NCI-H2107 (cell line): Measurements from ENCODE around the gene TTYH2.

Source experiments
- DNase-seq: peaks from one replicate; lab custom pipeline; 2025; lab: John Stamatoyannopoulos, UW

TTYH2 gene

DNA sequence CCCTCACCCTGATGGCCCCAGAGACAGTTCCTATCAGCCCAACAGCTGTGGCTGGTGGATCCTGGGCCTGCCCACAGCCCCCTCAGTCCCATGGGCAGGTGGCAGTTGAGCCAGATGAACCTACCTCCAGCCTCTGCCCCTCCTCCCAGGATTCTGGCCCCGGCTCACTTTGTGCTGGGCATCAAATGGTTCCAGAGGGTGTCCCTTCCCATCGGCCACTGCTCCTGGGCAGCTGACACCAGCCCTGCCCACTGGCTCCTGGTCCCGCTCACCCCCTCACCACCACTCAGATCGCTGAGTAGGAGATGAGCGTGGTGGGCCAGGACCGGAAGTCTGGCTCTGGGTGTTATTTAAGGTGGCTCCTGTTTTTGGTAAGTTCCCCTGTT is 2.0 kb downstream of the TTYH2 start:
- no peak for DNase-seq

DNA sequence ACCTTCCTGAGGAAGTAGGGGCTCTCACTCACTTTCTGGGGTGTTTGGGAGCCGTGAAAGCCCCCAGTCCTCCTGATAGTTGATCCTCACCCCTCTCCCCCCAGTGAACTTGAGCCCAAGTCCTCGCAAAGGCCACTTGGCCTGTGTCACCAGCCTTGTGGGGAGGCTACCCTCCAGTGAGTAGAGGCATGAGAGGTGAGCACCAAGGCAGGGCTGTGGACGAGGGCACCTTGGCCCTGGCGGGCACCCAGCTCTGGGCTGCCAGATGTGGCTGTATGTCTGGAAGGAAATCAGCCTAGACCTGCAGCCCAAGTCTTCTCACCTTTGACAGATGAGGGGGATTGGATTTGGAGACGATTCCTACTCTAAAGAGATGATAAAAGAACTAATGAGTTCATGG is 3.1 kb downstream of the TTYH2 start:
- DNase-seq = no peak

DNA sequence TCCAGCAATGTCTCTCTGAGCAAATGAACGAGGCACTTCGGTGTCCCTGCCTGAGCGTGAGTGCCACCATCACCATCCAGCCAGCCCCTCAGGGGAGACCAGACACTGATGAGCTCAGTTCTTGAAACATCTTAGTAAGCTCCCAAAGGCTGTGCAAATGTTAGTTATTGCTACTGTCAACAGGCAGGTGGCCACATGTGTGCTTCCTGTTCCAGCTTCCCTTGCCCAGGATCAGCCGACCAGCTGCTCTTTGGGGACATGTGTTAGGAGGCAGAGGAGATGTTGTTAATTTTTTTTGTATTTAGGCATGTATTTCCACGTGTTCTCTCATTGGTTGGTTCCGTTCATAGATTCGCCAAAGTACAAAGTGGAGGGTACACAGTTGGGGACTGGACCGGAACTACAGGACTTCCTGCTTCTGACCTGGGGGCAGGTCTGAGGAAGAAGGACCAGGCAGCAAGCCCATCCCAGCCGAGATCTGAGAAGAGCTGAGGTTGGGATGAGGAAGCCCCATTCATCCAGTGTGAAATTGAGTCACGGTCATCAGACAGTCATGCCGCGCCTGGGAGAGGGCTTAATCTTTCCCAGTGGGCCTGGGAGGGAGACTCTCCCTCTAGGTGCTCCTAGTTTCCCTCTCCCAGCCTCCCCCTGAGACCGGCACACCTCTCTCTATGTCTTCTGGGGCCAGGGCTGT is 3.8 kb downstream of the TTYH2 start:
- DNase-seq = no peak

DNA sequence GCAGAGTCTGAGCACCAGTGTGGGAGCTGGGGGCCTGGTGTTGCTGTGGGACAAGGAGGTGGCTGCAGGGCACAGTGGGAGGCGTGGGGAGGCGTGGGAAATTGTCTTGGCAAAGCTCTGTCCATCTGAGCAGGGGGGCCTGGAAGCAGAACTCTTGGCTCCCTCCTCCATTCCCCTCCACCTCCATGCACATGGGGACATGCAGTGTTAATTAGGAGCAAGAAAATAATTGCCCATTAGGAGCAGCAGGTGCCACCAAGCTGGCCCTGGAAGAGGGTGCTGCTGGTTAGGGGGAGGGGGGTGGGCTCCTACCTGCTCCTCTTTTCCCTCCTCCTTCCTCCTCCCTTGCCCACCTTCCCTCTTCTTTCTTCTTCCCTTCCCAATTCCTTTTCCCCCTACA is 4.5 kb downstream of the TTYH2 start:
- no peak for DNase-seq

DNA sequence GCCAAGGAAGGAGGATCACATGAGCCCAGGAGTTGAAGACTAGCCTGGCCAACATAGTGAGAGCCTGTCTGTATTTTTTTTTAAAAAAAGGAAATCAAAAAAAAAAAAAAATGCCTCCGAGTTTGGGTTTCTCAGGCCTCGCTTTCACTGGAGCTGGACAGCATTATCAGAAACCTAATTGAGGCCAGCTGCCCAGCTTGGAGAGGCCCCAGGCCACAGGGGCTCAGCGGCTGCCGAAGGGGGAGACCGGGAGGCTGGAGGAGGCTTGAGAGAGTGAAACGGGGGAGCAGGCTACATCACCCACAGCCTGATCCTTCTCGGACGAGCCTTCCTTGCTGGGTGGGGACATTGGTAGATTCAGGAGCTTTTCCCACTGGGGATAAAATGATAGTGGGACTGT is 5.1 kb downstream of the TTYH2 start:
- no peak for DNase-seq

DNA sequence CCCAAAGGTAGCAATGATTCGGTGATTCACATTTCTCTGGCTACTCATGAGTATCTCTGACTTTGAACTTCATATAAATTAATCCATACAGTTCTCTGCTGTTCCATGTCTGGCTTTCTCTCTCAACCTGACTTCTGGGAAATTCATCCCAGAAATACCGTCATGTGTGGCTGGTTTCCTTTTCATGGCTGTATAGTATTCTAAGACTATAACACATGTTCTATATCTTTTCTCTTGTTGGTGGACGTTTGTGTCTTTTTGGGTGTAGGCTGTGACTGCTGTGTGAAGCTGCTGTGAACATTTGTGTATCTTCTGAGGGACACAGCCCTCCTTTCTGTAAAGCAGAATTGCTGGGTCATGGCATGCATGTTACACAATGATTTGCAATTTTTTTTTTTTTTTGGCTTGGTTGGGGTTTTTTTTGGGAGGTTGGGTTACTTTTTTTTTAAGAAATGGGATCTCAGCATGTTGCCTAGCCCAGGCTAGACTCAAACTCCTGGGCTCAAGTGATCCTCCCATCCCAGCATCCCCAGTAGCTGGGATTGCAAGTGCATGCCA is 6.3 kb downstream of the TTYH2 start:
- no peak for DNase-seq

DNA sequence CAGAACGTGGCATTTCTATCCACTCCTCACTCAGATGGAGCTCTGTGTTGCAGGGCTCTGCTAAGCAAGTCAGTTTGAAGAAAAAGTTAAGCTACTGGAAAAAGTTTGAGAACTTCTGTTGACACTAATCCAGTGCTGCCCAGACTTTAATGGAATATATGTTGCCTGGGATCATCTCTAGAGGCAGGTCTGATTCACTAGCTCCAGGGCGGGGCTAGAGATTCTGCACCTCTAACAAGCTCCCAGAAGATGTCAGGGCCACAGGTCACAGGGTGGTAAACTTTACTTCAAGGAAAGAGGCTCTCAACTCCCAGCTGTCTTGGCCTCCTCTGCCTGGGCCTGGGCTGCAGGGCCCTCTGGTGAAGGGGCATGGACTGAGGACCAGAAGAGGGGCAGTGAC is 6.8 kb downstream of the TTYH2 start:
- no peak for DNase-seq

DNA sequence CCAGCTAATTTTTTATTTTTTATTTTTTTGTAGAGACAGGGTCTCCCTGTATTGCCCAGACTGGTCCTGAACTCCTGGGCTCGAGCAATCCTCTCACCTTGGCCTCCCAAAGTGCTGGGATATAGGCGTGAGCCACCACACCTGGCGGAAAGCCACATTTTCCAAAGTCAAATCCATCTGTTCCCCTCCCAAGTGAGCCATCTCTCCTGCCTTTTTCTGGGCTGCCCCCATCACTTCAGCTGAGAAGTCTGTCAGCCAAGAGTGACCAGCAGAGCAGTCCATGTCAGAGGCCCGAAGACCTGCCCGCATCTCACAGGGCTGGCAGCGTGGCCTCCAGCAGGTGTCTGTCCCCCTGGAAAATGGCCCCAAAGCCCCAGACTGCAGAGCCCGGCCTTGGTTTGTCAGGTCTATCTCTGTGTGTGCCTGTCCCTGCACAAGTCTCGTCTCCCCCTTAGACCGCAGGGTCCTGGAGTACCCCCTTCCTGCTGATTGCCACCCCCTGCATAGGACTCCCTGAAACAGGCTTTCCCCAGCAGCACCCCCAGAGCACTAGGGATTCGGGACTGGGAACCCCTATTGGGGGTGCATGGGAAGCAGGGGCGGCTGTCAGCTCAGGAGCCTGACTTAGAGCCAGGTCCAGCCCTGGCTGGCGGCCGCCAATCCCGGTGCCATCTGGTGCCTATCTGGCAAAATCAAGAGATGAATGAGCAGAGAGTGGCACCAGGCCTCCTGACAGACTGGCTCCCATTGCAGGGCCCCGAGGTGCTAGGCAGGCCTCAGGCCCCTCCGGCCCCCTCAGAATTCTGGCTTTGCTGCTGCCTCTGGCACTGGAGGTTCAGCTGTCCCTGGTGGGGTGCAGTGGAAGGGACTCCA is 7.8 kb downstream of the TTYH2 start:
- DNase-seq = no peak

DNA sequence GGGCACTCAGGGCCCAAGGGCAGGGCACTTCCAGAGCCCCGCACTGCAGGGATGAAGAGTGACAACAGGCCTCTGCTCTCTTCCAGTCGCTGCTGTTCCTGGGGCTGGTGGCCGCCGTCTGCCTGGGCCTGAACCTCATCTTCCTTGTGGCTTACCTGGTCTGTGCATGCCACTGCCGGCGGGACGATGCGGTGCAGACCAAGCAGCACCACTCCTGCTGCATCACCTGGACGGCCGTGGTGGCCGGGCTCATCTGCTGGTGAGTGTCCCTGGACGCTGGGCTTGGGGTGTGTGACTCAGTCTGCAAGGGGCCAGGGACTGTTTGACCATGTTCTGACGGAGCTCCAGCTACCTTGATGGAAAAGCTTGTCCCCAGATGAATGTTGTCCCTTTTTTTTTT is 9.0 kb downstream of the TTYH2 start:
- no peak for DNase-seq

DNA sequence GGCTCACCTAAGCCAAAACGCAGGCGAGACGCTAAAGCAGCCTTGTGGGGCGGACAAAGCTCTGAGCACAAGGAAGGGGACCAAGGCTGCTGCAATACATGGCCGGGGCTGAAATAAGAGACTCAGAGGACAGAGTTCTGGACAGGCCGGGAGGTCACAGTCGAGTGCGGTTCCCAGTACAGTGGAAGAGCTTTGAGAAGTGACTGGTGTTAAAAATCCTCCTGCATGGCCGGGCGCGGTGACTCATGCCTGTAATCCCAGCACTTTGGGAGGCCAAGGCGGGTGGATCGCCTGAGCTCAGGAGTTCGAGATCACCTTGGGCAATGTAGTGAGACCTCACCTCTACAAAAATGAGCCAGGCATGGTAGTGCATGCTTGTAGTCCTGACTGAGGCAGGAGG is 10.5 kb downstream of the TTYH2 start:
- DNase-seq = no peak

DNA sequence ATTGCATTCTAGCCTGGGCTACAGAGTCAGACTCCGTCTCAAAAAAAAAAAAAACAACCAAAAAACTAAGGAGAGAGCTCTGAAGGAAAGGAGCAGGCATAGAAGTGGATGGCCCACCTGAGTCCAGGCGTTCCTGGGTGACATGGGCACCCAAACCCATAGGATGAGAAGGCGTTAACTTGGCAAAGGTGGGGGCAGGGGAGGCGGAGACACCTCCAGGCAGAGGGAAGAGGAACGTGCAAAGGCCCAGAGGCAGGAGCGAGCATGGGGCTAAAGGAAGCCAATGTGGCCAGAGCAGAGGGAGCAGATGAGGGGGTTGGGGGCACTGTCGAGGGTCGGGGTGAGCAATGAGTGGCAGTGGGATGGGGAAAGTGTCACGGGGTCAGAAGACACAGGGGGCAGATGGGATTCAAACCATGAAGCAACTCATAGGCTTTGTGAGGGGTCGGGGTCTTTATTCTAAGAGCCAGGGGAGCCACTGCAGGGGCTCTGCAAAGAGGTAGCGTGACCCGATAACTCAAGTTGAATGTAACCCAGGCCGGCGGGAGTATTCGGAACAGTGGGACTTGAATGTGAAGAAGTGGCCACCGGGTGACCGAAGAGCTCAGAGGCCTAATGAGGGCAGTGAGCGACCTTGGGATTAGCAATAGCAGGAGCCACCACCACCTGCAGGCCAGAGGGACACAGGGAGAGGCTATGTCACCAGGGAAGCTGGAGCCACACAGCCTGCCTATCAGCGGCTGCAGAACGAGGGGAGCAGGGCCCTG is 11.8 kb downstream of the TTYH2 start:
- no peak for DNase-seq

DNA sequence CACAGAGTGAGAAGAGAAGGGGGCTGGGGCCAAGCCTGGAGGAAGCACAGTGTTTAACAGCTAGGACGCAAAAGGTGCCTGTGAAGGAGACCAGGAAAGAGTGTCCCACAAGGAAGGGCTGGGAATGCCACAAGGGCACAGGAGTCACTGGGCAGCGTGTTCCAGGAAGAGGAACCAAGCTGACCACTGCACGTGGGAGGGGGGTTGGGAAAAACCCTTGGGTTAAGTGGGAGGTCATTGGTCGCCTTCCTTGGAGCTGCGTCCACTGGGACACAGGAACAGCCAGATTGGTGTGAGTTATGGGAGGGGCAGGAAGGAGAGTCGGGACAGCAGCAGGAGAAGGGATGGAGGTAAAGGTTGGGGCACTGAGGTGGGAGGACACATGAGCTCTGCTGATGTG is 12.9 kb downstream of the TTYH2 start:
- no peak for DNase-seq

DNA sequence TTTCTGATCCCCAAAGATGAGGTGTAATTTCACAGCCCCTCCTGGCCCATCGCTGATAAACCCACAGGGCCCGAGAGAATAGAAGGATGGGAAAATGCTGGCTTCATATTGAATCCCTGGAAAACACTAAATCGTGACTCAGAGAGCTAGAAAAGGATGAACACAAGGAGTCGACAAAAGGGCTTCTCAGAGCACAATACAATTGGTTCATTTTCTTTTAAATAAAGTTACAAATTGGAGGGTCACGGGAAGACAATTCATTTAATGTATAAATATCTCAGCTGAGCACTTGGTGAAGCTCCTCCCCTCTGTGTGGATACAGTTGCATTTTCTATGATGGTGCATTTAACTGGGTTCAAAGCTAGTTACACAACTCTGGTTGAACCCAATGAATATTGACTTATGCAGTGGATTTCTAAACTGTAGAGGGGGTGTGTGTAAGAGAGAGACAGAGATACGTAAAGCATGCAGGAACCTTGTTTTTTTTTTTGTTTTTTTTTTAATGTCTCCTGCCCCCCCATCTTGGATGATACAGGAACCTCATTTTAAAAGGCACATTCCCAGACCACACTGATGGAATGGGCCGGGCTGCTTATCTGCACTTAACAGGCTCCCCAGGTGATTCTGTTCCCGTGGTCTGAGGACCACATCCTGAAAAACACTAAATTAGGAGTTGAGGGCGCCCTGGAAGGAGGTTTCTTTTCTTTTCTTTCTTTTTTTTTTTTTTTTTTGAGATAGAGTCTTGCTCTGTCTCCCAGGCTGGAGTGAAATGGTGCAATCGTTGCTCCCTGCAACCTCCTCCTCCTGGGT is 14.1 kb downstream of the TTYH2 start:
- DNase-seq = no peak

DNA sequence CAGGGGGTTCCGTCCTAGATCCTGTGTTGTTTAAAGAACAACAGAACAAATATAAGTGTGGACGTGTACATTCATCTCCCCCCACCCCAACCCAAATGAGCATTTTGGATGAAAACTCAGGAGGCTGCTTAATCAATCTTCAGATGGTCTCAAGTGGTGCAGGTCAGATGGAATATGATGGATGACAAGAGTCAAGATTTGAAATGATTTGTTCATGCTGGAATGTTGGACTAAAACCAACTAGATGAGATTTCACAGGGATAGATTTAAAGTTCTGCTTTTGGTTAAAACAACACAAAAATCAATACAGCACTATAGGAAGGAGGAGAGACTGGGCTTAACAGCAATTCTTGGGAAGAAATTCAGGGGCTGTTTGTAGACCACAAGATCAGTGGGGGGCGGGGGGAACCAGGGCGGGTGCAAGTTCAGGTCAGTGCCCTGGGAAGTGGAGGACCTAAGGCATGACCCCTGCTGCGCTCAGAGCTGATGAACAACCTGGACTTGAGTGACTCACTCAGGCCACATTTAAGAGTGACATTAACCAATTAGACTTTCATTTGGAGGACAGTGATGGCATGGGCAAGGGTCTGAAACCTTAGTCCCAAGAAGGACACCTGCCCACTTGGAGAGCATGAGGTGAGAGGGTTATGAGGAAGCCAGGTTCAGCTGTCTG is 15.1 kb downstream of the TTYH2 start:
- DNase-seq = no peak

DNA sequence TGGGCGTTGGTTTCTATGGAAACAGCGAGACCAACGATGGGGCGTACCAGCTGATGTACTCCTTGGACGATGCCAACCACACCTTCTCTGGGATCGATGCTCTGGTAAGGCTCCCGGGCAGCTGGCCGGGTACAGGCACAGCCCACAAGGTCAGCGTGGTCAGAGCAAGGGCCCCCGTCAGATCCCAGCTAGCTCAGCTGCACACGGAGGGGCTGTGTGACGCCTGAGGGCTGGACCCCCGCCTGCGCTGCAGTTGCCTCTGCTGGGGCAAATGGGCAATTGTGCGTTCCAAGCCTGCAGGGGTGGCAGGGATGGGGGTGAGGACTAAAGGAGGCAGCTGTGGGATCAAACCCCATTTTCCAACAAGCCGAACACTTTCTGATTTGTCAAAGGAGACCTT is 17.5 kb downstream of the TTYH2 start:
- DNase-seq = no peak

DNA sequence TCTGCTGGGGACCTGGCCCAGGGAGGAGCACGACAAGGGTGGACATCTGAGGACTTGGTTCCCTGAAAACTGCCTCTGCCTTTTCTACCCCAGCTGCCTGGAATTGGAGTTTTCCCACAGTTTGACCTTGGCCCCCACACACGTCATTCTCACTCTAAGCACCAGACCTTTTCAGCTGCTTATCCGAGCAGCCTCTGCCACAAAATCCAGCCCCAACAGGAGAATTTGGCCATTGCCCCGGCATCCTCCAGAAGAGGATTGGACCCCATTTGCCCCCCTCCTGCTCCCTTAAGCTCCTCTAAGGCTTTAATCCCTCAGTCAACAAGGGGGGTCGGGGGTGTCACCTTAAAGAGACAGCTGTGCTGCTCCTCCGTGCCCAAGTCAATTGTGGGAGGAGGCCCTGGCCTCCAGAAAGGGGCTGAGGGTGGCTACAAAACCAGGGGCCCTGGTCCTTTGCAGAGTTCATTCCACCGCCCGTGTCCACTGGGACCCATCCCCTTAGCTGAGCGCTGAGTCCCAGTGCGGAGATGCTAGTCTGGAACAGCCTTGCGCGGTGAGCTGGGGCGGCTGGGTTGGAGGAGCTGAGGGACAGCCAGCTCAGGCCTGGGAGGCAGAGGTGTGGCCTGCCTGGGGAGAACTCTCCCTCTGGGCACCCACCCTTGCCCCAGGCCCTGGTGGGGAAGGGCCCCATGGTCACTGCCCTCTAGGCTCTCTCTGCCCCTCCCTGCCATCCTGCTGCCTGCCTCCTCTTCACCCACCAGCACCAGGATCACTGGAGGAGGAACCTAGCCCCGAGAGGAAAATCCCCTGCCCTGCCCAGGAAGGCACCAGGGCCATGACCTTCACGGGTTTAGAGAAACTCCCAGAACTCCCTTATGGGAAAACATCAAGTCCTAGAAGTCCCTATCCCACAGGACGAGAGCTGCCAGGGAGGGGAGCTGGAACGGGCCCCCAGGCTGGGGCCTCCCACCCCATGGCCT is 18.8 kb downstream of the TTYH2 start:
- no peak for DNase-seq

DNA sequence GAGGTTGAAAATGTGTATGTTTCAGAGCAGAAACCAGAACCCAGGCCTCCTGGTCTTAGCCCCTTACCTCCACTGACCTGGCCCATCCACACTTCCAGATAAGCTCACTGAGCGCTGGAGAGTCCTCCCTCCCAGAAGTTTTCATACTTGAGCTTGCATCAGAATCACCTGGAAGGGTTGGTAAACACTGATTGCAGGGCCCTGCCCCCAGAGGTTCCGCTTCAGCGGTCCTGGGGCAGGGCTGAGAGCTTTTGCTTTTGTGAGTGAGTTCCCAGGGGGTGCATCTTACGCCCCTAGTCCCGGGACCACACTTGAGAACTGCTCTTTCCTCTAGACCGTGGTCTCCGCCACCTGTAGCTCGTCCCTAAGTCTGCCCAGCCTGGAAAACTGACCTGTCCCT is 20.6 kb downstream of the TTYH2 start:
- DNase-seq = no peak

DNA sequence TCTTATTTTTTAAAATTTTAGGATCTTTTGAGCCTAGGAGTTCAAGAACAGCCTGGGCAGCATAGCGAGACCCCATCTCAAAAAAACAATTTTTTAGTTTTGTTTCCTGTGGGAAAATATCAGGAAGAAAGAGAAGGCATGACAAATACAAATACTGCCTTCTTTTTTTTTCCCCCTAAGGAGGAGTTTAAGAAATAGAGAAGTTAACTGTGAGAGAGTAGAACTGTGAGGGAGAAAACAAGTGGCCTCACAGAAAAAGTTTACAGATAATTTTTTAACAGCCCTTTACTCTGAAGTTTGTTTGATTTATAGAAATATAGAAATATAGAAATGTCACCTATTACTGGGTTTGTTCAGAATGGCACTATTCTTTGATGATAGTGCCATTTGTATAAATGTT is 21.1 kb downstream of the TTYH2 start:
- DNase-seq = no peak

DNA sequence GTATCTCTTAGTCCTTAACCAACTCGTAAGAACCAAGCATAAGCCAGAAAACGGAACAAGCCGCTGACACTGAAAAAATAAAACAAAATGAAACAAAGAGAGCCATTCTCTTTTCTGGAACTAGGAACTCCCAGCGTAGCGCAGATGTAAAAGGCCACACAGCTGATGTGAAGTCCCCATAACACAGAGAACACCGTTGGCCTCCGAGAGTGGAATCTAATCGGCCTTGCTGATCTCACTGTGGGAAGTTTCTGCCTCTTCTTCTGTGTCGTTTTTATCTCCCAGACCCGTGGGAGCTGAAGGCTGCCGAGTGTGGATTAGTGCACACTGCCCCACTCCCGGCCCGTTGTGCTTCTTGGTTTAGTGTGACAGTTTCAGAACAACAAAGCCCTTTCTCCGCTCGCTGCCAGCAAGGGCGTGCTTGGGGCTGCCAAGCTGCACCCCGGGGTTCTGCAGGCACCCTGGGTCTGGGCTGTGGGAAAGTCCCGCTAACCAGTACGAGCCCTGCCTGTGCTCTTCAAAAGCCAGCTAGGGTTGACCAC is 21.7 kb downstream of the TTYH2 start:
- no peak for DNase-seq

DNA sequence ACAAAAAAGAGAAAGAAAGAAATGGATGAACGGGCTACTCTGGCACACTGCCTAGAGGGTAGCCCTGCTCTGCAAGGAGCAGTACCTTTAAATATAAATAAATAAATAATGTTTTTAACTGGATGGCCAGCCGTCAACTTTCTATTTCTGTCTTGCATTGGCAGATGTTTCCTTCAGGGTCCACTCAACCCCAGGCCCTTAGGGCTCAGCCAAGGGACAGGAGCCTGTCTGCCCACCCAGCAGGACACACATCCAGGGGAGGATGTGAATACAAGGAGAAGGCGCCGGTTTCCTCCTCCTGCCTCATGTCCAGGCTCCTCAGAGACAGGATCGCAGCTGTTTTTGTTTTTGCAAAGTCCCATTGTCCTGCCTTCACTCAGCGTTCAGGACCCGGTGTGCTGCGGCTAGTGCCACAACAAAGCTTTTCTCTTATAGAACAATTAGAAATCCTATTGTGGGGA is 22.6 kb downstream of the TTYH2 start:
- no peak for DNase-seq
